ENCODE results near the gene PLEKHA8.

PLEKHA8 gene

DNA sequence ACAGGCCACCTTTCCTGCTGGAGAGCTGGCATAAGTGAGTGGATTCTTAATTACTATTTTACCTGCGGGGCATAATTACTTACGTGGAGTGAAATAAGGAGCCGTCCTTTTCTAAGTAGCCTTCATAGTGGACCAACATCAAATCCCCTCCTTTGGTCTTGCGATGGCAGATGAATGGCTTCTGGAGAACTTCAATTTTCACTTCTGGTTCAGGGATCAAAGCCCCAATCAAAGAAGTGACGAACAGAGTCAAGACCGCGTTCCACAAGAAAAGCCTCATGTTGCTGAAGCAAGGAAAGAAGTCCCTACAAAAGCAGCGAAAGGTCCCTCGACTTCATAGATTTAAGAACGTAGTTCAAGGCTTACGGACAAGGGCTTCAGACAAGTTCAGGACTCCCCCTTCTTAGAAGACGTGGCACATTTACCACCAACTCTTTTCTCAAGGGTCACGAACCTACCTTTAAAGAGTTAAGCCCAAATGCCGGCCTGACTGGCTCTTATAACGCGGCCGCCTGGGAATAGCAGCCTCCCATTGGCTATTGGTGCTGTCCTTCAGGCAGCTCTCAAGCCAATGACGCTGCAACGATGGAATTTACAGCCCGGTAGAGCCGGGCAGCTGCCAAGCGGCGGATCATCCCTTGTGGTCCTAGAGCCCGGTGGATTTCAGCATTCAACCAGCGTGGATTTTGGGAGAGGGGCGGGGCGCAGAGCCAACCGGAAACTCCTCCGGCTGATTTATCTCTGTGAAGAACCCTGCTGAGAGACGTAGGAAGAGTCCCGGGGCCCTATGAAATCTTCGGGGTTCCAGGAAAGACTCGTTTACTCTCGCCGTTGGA, 1.8 kb upstream of the PLEKHA8 start, which contains the start of gene FKBP14:
Gene FKBP14, minus strand, starts transcription at position 474 of the 836 bp plus-strand sequence. Its CDS starts 194 bp downstream, at position 280.
- peak; percentile 94 for DNase-seq

GRCh38 chr7:30027065-30027456, 1.2 kb upstream of the PLEKHA8 start:
- peak; percentile 31 for DNase-seq

- no peak for DNase-seq
Observed at GRCh38 chr7:30027740-30028215, 434 bp upstream of the PLEKHA8 start.

GRCh38 chr7:30028749-30029635, 780 bp downstream of the PLEKHA8 start:
- no peak for DNase-seq

GRCh38 chr7:30029696-30030095, 1.5 kb downstream of the PLEKHA8 start:
- DNase-seq = peak; percentile 18

GRCh38 chr7:30032310-30033125, 4.3 kb downstream of the PLEKHA8 start:
- no peak for DNase-seq

GRCh38 chr7:30034501-30034900, 6.3 kb downstream of the PLEKHA8 start:
- no peak for DNase-seq

DNA sequence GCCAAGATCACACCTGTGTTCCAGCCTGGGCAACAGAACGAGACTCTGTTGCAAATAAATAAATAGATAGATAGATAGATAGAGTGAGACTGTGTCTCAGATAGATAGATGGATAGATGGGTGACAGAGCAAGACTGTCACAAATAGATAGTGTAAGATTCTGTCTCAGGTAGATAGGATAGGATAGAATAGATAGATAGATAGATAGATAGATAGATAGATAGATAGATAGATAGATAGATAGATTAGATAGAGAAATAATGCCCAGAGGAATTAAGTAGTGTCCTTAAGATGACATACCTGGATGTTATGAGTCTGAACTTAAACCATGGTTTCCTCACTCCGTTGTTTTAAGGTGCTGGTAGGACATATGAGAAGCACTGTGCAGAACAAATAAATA, 8.0 kb downstream of the PLEKHA8 start:
- DNase-seq = no peak

DNA sequence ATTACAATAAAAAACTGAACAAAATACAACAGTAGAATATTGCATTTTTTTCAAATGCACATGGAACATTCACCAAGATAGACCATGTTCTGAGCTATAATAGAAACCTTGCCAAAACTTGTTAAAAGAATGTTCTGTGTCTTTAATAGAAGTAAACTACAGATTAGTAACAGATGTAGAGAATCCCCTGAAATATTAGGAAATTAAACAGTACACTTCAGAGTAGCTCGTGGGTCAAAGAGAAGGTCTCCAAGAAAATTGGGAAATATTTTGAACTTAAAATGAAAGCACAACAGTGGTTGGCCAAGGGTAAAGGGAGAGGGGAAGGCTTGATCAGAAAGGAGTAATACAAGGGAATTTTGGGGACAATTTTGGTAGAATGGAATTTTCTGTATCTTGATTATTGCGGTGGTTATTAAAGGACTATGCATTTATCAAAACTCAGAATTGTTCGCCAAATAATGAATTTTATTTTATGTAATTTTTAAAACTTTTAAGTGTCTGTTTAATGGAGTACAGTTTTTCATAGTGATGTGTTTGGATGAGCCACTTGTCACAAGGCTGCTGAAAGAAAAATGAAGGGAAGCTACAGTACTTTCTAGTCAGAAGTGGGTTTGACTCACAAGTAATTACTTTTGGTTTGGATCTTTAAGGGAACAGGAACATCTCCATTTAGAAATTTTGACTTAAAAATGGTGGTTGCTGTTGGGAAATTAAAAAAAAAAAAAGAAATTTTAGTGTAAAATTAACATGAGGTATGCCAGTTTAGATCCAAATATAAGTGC, 10.2 kb downstream of the PLEKHA8 start:
- no peak for DNase-seq

DNA sequence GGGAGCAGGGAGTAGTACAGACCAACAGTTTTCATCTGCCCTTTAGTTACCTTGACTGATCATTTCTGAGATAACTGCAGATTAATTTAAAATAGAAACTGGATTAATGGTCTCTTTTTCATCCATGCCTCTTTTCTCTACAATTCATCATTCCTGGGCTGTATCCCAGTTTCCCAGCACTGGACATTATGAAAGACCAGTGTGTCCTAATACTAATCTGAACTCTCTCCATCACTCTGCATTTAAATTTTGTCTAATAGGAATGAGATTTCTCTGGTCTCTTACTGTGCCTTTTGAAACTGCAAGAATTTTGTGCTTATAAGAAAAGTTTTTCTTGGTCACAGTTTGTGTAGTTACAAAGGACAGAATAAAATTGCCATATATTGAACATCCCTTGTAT, 12.7 kb downstream of the PLEKHA8 start:
- no peak for DNase-seq

DNA sequence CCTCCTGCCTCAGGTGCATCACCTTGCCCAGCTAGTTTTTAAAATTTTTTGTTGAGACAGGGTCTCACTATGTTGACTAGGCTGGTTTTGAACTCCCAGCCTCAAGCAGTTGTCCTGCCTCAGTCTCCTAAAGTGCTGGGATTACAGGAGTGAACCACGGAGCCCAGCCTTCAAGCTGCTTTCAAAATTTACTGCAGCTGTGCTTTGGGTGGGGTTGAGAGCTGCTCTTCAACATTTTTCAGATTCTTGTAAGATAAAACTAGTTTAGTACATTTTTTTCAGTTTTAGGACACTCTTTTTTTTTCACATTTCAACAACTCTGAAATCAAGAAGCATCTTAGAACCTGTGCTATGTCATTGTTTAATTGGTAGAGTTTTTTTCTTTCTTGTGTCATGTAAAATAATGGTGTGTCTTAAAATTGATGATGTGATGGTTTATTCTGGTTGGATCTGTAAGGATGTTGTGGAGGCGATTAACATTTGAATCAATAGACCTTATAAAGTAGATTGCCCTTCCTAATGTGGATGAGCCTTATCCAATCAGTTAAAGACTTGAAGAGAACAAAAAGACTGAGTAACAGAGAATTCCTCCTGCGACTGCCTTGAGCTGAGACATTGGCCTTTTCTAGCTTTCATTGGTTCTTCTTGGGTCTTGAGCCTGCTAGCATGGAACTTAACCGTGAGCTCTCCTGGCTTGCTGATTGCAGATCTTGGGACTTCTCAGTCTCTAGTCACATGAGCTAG, 13.5 kb downstream of the PLEKHA8 start:
- DNase-seq = no peak

- no peak for DNase-seq
Observed at GRCh38 chr7:30046127-30046770, 18.0 kb downstream of the PLEKHA8 start.

DNA sequence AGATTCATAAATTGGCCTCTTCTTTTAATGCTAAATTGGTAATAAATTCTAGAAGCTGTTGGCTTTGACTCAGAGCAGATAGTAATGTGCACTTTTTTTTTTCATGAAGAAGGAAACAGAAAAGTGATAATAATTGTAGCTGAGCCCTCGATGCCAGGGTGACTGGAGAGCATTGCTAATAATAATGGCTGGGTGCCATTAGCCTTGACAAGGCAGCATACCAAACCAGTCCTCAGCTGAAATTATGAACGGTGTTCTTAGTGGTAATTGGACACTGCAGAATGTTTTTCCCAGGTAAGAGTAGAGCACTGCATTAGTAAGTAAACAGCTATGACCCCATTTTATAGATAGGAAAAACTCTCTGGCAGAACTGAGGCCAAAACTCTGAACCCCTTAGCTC, 18.9 kb downstream of the PLEKHA8 start:
- DNase-seq = no peak

DNA sequence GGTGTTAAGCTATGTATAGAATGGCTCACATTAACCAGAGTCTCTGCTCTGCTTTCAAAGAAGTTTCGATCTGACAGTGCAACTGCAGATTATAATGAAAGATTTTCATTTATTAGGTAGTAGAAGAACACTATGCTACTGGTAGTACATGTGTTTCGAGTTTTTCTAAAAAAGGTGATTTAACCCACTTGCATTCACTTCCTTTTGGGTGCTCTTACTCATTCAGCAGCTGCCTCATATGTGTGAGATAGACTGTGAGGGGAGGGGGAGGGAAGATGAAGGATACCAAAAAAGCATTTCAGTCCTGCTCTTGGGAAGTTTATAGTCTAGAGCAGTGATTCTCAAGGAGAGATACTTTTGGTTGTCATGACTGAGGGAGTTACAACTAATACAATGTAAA, 20.4 kb downstream of the PLEKHA8 start:
- DNase-seq = no peak

- DNase-seq = no peak
Observed at GRCh38 chr7:30049173-30049572, 21.0 kb downstream of the PLEKHA8 start.

DNA sequence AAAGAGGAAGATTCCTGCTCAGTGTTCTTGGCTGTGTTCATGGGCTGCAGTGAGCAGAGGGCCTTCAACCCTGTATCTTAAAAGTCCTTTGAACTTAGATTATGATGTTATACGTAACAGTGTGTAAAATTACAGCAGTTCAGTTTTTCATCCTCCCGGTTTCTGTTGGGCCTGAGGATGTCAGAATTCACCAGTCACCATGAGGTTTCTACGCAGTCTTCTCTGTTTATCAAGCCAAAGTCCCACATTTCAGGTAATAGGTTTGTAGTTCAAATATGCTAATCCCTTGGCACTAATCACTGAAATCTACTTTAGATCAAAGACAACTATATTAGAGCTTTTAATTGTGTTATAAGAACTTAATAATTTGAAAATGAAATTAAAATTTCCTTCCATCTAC, 24.9 kb downstream of the PLEKHA8 start:
- no peak for DNase-seq

DNA sequence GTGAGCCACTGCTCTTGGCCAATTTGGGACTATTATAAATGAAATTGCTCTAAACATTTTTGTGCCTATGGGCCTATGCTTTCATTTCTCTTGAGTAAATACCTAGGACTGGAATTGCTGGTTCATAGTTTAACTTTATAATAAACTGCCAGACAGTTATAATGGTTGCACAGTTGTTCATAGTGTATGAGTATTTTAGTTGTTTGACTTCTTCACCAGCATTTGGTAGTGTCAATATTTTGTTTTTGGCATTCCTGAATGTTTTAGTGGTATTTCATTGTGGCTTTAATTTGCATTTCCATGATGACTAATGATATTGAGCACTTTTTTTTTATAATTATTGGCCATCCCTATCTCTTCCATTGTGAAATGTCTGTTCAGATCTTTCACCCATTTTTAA, 29.5 kb downstream of the PLEKHA8 start:
- no peak for DNase-seq

GRCh38 chr7:30061786-30062185, 33.6 kb downstream of the PLEKHA8 start:
- peak; percentile 49 for DNase-seq

GRCh38 chr7:30062587-30062986, 34.4 kb downstream of the PLEKHA8 start:
- no peak for DNase-seq

DNA sequence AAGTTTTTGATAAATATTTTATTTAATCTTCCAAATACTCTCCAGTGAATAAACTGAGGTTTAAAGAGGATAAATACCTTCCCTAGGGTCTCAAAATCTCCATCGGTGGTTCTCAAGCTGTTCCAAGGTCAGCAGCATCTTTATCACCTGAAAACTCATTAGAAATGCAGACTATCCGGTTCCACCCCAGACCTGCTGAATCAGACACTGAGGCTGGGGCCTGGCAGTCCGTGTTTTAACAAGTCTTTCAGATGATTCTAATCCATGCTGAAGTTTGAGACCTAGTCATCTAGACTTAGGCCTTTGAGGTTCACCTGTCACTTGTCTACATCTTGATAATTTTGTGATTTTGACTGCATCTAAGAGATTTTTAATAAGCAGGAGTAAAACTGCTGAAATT, 37.5 kb downstream of the PLEKHA8 start:
- no peak for DNase-seq

DNA sequence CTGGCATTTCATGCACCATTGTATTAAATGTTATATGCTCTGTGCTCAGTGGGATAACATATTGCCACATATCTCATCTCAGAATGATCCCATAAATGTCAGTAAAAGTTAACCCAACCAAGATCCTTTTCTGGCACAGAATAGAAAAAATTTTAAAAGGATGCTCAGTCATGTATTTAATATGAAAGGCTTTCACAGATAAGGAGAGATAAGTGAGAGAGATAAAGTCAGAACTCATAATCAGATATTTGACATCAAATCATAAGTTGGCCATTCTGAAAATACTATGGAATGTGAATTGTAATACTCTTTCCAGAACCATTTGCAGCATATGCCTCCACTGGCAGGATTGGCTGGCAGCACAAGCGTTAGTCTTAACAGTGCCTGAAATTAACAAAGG, 38.5 kb downstream of the PLEKHA8 start:
- DNase-seq = no peak

Data from stimulated activated CD4-positive, alpha-beta T cell treated with anti-CD3 and anti-CD28 coated beads, Interleukin-15, amount 100 ng/mL, for 24 hours (primary cell).